Skeletal muscle tissue (tissue), 4 donors: ENCODE results near the gene NR5A1. TPM values are rescaled to one million over a fixed set of nuclear protein-coding genes. Genes with fewer than 3 reads are reported as not detected.

Source experiments
- H3K27ac ChIP-seq: one replicate; pipeline ENCODE4 v1.7.0; 2013; ENCODE audit warnings: mild to moderate bottlenecking, low read depth, low read length, inconsistent platforms
- H3K27me3 ChIP-seq, 3 donors: one replicate each; pipeline ENCODE4 v1.7.0; 2013; ENCODE audit warnings: low read length in 3 of 3; ENCODE audit not compliant: control insufficient read depth in 3 of 3, insufficient read depth in 3 of 3
- H3K36me3 ChIP-seq, 3 donors: one replicate each; pipeline ENCODE4 v1.7.0; 2013; ENCODE audit warnings: low read length in 3 of 3; ENCODE audit not compliant: control insufficient read depth in 3 of 3, insufficient read depth in 3 of 3
- H3K4me1 ChIP-seq, 3 donors: one replicate each; pipeline ENCODE4 v1.7.0; 2013; ENCODE audit warnings: low read length in 3 of 3, mild to moderate bottlenecking in 3 of 3; ENCODE audit not compliant: control insufficient read depth in 3 of 3, insufficient read depth in 3 of 3
- H3K4me3 ChIP-seq, 3 donors: one replicate each; pipeline ENCODE4 v1.7.0; 2013; ENCODE audit warnings: low read length in 3 of 3
- H3K9ac ChIP-seq, 3 donors: one replicate each; pipeline ENCODE4 v1.7.0; 2013; ENCODE audit warnings: low read length in 3 of 3, mild to moderate bottlenecking in 3 of 3, moderate library complexity in 2 of 3, low read depth in 1 of 3
- H3K9me3 ChIP-seq, 3 donors: one replicate each; pipeline ENCODE4 v1.7.0; 2013; ENCODE audit warnings: low read length in 3 of 3; ENCODE audit not compliant: control insufficient read depth in 3 of 3
- total RNA-seq: library from RNA; depleted of rRNA; stranded (reverse); fragments of >200 nt; gene quantifications from one replicate; pipeline ENCODE4 v1.2.3, GENCODE V29; 2014
- donor health status: Osteomylitis.

Gene NR5A1
- total RNA-seq, 1 donor from 2014 or later: not detected

DNA sequence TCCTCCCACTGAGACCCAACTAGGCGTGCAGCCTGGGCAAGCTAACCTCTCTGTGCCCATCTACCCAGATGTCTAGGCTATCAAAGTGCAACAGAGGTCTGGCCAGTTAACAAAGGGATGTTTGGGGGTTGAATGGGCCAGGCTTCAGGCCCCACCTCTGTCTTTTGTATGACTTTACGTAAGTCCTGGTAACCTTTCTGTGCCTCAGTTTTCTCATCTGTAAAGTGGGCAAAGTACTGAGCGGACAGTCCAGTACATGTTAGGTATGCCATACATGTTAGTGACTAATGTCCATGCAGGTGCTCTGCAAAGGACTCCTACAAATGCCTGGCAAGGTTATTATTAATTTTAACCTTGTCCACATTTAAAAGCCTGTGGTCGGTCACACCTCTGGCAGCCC is 14.0 kb downstream of the NR5A1 start:
- H3K4me1 ChIP-seq: no peaks in the 10 kb centered on the region
- H3K4me3 ChIP-seq: no peak overlapping the region
- no peak overlapping the region for H3K9ac ChIP-seq
- peaks cover 6 to 53% (median 31%) of the 10 kb centered on the region in 3 donors for H3K27me3 ChIP-seq
- no peaks in the 10 kb centered on the region for H3K9me3 ChIP-seq
- H3K27ac ChIP-seq: no peak overlapping the region
- no peaks in the 10 kb centered on the region for H3K36me3 ChIP-seq

DNA sequence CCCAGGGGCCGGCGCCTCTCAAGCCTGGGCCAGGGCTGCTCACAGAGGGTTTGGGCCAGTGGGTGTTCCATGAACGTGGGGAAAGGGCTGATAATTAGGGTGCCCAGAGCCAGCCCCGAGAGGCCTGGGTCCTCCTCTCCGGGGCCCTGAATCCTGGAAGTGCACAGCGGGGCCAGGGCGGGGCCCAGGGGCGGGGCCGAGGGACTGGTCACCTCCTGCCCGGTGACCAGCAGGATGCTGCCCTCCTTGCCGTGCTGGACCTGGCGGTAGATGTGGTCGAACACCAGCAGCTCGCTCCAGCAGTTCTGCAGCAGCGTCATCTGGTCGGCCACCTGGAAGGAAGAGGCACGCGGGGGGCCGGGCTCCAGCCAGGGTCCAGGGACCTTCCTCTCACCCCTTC is 14.4 kb downstream of the NR5A1 start:
- H3K9ac ChIP-seq: no peak overlapping the region
- H3K36me3 ChIP-seq: no peaks in the 10 kb centered on the region
- H3K4me1 ChIP-seq: no peaks in the 10 kb centered on the region
- no peak overlapping the region for H3K27ac ChIP-seq
- no peak overlapping the region for H3K4me3 ChIP-seq
- H3K27me3 ChIP-seq: peaks cover 9 to 51% (median 33%) of the 10 kb centered on the region in 3 donors
- no peaks in the 10 kb centered on the region for H3K9me3 ChIP-seq

DNA sequence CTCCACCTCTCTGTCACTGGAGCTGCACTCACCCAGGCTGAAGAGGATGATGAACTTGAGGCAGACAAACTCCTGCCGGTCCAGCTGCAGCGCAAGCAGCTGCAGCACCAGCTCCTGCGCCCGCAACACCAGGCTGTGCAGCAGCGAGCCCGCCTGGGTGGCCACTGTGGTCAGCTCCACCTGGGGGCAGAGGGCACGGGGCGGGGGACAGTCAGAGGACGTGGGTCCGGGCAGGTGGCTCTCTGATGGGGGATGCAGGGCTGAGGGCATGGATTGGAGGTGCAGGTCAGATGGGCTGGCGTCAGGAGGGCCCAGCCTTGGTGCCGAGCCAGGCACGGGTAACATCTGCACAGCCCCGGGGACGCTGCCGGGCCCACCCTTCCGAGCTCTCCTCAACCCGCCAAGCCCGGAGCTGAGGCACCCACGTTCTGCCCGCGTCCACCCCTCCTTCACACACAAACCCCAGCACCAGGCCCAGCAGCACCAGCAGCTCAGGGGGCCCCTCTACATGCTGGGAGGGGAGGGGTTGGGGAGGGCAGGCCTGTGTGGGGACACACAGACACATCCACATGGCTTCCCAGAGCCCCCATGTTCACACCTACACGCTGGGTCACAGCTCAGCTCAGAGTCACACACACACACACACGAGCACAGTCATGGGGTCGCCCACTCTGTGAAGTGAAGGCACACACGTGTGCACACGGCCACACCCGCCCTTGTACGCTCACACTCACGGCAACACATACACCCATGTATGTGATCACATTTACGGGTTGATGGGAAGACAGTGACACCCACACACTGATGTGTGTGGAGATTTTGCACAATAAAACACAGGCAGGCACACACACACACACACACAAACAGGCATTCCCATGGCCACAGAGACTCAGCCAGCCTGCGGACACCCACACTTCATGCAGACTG is 15.9 kb downstream of the NR5A1 start:
- no peaks in the 10 kb centered on the region for H3K4me1 ChIP-seq
- no peak overlapping the region for H3K4me3 ChIP-seq
- no peak overlapping the region for H3K27ac ChIP-seq
- H3K9ac ChIP-seq: no peak overlapping the region
- no peaks in the 10 kb centered on the region for H3K9me3 ChIP-seq
- peaks cover 23 to 56% (median 47%) of the 10 kb centered on the region in 3 donors for H3K27me3 ChIP-seq
- no peaks in the 10 kb centered on the region for H3K36me3 ChIP-seq

DNA sequence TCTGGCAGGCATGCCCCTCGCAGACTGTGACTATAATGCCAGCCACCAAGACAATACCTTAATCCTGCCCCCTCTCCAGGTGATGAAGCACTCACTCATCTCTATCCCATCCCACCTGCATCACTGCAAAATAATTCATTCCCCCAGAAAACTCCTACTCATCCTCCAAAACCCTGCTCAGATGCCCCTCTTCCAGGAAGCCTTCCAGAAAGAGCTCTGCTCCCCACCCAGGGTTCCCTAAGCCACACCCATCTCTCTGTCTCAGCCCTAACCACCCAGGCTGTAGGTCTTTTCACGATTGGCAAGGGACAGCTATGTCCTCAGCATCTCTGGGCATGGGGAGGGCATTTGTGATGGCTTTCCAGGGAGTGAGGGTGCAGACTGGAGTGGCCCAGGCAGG is 17.2 kb downstream of the NR5A1 start:
- H3K4me1 ChIP-seq: no peaks in the 10 kb centered on the region
- no peaks in the 10 kb centered on the region for H3K36me3 ChIP-seq
- H3K9me3 ChIP-seq: no peaks in the 10 kb centered on the region
- H3K27me3 ChIP-seq: peaks cover 33 to 62% (median 54%) of the 10 kb centered on the region in 3 donors
- no peak overlapping the region for H3K27ac ChIP-seq
- no peak overlapping the region for H3K4me3 ChIP-seq
- H3K9ac ChIP-seq: no peak overlapping the region

DNA sequence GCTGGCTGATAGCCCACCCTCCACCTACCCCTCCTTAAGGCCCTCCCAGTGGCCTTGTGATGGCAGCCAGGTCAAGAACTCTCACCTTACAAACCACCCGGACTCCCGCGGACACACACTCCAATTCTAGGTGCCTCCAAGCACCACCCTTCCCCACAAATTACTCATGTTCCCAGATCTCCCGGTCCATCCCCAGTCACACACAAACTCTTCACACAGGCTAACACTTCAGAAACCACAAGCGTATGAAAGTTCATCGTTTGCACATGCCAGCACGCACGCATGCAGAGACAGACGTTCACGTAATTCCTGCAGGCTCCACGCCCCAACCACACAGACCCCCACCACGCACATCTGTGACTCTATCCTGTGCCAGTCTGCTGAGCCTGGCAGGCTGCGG is 18.0 kb downstream of the NR5A1 start:
- Histone ChIP-seq H3K9ac (no peak overlapping the region), H3K27me3 (peaks cover 33 to 66% (median 60%) of the 10 kb centered on the region in 3 donors), H3K9me3 (no peaks in the 10 kb centered on the region), H3K27ac (no peak overlapping the region), H3K36me3 (no peaks in the 10 kb centered on the region), H3K4me1 (no peaks in the 10 kb centered on the region), H3K4me3 (no peak overlapping the region)

- Histone ChIP-seq H3K9ac (no peak overlapping the region), H3K4me3 (no peak overlapping the region), H3K9me3 (no peaks in the 10 kb centered on the region), H3K36me3 (no peaks in the 10 kb centered on the region), H3K27ac (no peak overlapping the region), H3K27me3 (peaks cover 37 to 65% (median 63%) of the 10 kb centered on the region in 3 donors), H3K4me1 (no peaks in the 10 kb centered on the region)
Measured at GRCh38 chr9:124488641-124489210, 18.5 kb downstream of the NR5A1 start.

GRCh38 chr9:124487260-124488182 is 19.7 kb downstream of the NR5A1 start:
- no peaks in the 10 kb centered on the region for H3K36me3 ChIP-seq
- H3K27me3 ChIP-seq: peaks cover 42 to 77% (median 68%) of the 10 kb centered on the region in 3 donors
- H3K9ac ChIP-seq: no peak overlapping the region
- H3K27ac ChIP-seq: no peak overlapping the region
- no peaks in the 10 kb centered on the region for H3K4me1 ChIP-seq
- H3K9me3 ChIP-seq: no peaks in the 10 kb centered on the region
- no peak overlapping the region for H3K4me3 ChIP-seq

GRCh38 chr9:124486778-124487259 is 20.4 kb downstream of the NR5A1 start:
- no peak overlapping the region for H3K27ac ChIP-seq
- no peaks in the 10 kb centered on the region for H3K9me3 ChIP-seq
- no peaks in the 10 kb centered on the region for H3K4me1 ChIP-seq
- no peaks in the 10 kb centered on the region for H3K36me3 ChIP-seq
- H3K4me3 ChIP-seq: no peak overlapping the region
- H3K27me3 ChIP-seq: peaks cover 42 to 82% (median 65%) of the 10 kb centered on the region in 3 donors
- no peak overlapping the region for H3K9ac ChIP-seq

DNA sequence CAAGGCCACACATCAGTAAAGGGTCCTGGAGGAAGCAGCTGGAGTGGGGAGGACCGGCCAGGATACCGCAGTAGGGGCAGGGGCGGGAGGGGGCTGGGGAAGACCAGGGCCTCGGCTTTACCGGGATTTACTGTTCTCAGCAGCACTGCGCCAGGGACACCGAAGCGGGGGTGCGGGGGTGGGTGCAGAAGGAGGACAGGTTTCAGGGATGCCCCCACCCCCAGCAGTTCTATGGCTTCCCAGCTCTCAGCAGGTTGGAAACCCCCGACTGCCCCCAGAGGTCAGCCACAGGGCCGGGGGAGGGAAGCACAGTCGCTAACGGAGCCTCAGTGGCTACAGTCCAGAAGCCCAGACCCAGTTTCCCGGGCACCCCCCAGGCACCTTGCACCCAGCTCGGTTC is 21.3 kb downstream of the NR5A1 start:
- H3K4me1 ChIP-seq: no peaks in the 10 kb centered on the region
- no peak overlapping the region for H3K9ac ChIP-seq
- H3K36me3 ChIP-seq: no peaks in the 10 kb centered on the region
- H3K27me3 ChIP-seq: peaks cover 42 to 82% (median 59%) of the 10 kb centered on the region in 3 donors
- no peak overlapping the region for H3K27ac ChIP-seq
- H3K9me3 ChIP-seq: no peaks in the 10 kb centered on the region
- H3K4me3 ChIP-seq: no peak overlapping the region
